K562 (cell line): Measurements from ENCODE around the gene FCGR3A. TPM values are rescaled to one million over a fixed set of nuclear protein-coding genes. Genes with fewer than 3 reads are reported as not detected.

Experiments
- CBFA2T3 ChIP-seq: fragments of 450-650 bp; IDR thresholded peaks from 2 replicates; pipeline ENCODE4 v1.6.1; 2017
- CHD4 ChIP-seq: fragments of 200-600 bp; sonication (generic); IDR thresholded peaks from 3 replicates; pipeline ENCODE4 v1.6.1; 2012; ENCODE audit warnings: low read depth, mild to moderate bottlenecking, mixed read lengths, low read length, inconsistent platforms; ENCODE audit not compliant: insufficient read depth, insufficient replicate concordance, poor library complexity, severe bottlenecking
- CSDE1 ChIP-seq, 2 experiments: fragments of 450-650 bp; IDR thresholded peaks; 2 replicates each; pipeline ENCODE4 v1.6.1; 2016; ENCODE audit warnings: mild to moderate bottlenecking in 1 of 2
- DPF2 ChIP-seq: fragments of 450-650 bp; IDR thresholded peaks from 2 replicates; pipeline ENCODE4 v1.6.1; 2016
- FIP1L1 ChIP-seq: fragments of 200-400 bp; formaldehyde crosslinking; IDR thresholded peaks from 2 replicates; pipeline ENCODE4 v1.6.1; 2018; ENCODE audit warnings: mild to moderate bottlenecking, low read depth, low read length; ENCODE audit not compliant: poor library complexity, severe bottlenecking
- HNRNPH1 ChIP-seq: fragments of 200-400 bp; formaldehyde crosslinking; optimal IDR thresholded peaks from 2 replicates; pipeline ENCODE3; 2017; ENCODE audit warnings: low read depth, mild to moderate bottlenecking, low read length, moderate library complexity
- KDM1A ChIP-seq, 2 experiments: fragments of 450-650 bp; IDR thresholded peaks; 2 replicates each; pipeline ENCODE4 v1.6.1; 2016; ENCODE audit warnings: mild to moderate bottlenecking in 2 of 2
- NCOA1 ChIP-seq: fragments of 450-650 bp; IDR thresholded peaks from 2 replicates; pipeline ENCODE4 v1.6.1; 2016; ENCODE audit warnings: low read depth
- NKRF ChIP-seq: fragments of 450-650 bp; IDR thresholded peaks from 2 replicates; pipeline ENCODE4 v1.6.1; 2016; ENCODE audit warnings: borderline replicate concordance
- NR2C1 ChIP-seq, 2 experiments: fragments of 450-650 bp; IDR thresholded peaks; 2 replicates each; pipeline ENCODE4 v1.6.1; 2017; ENCODE audit warnings: mild to moderate bottlenecking in 2 of 2, antibody characterized with exemption in 1 of 2, inconsistent platforms in 1 of 2, missing compliant biosample characterization in 1 of 2, missing genetic modification characterization in 1 of 2
- NRF1 ChIP-seq, 2 experiments: fragments of 450-650 bp; IDR thresholded peaks in 1 of 2; conservative IDR thresholded peaks in 1 of 2; 2 replicates each; pipeline ENCODE4 v1.6.1; 2014; ENCODE audit warnings: mild to moderate bottlenecking in 2 of 2
- RBBP5 ChIP-seq: fragments of 200-600 bp; sonication (generic); IDR thresholded peaks from 2 replicates; pipeline ENCODE4 v1.6.1; 2012; ENCODE audit warnings: borderline replicate concordance, mild to moderate bottlenecking, low read length, control low read depth, inconsistent platforms; ENCODE audit not compliant: insufficient read depth, poor library complexity, severe bottlenecking
- SIX5 ChIP-seq, 2 experiments: IDR thresholded peaks; 2 replicates each; pipeline ENCODE4 v1.6.1; 2011; ENCODE audit warnings: low read length in 2 of 2, borderline replicate concordance in 1 of 2, low read depth in 1 of 2, mild to moderate bottlenecking in 1 of 2, moderate library complexity in 1 of 2; ENCODE audit not compliant: insufficient read depth in 1 of 2
- TAF15 ChIP-seq: fragments of 200-400 bp; formaldehyde crosslinking; IDR thresholded peaks from 2 replicates; pipeline ENCODE4 v1.6.1; 2017; ENCODE audit warnings: mild to moderate bottlenecking, low read depth, low read length, moderate library complexity
- TBP ChIP-seq: optimal IDR thresholded peaks from 2 replicates; pipeline ENCODE3; 2011; ENCODE audit warnings: low read depth, low read length, improper control_type of control experiment
- TEAD1 ChIP-seq, 2 experiments: fragments of 450-650 bp in 1 of 2; sonication (generic) in 1 of 2; formaldehyde crosslinking; IDR thresholded peaks; 2 replicates each; pipeline versions ENCODE4 v1.4.0 to v1.8.0; 2020 to 2022; ENCODE audit warnings: mild to moderate bottlenecking in 2 of 2, missing genetic modification reagents in 1 of 2
- ZBED1 ChIP-seq: IDR thresholded peaks from 2 replicates; pipeline ENCODE4 v1.6.1; 2014
- ZFP36 ChIP-seq: fragments of 150-350 bp; IDR thresholded peaks from 2 replicates; pipeline ENCODE4 v1.6.1; 2018; ENCODE audit warnings: low read length, low read depth; ENCODE audit not compliant: partially characterized antibody
- ZFPM2 ChIP-seq: fragments of 250-450 bp; sonication (Bioruptor Pico); IDR thresholded peaks from 2 replicates; pipeline ENCODE4 v1.5.1; 2022; ENCODE audit warnings: mild to moderate bottlenecking
- ZNF143 ChIP-seq: sonication (generic); formaldehyde crosslinking; IDR thresholded peaks from 2 replicates; pipeline ENCODE4 v1.9.0; 2022; ENCODE audit warnings: mild to moderate bottlenecking, missing genetic modification reagents
- polyA plus RNA-seq, 8 experiments: library from polyadenylated mRNA; depleted of rRNA in 4 of 8; stranded (reverse) in 5 of 8; unstranded in 3 of 8; fragments of >200 nt; fragmentation: Nextera tagmentation in 2 of 8; fragmentation: Illumina TruSeq in 1 of 8; extraction: Ambion mirVana in 2 of 8; extraction: Trizol in 1 of 8; gene quantifications; 2 replicates each; pipeline versions ENCODE4 v1.2.1 to v1.2.3, GENCODE V29; 2011 to 2014; ENCODE audit warnings: inconsistent platforms in 1 of 8, missing spikeins in 1 of 8
- total RNA-seq, 7 experiments: library from RNA; depleted of rRNA in 6 of 7; stranded (reverse); fragments of >200 nt in 6 of 7; fragmentation: Illumina TruSeq in 2 of 7; extraction: Trizol in 2 of 7; gene quantifications; 2 replicates each; pipeline versions ENCODE4 v1.2.1 to v1.2.3, GENCODE V29; 2011 to 2021; ENCODE audit warnings: low replicate concordance in 1 of 7
- TF ChIP-seq, protein P1 (sequence below): fragments of 450-650 bp; IDR thresholded peaks from 2 replicates; pipeline ENCODE4 v1.6.1; 2016; ENCODE audit warnings: low read depth, mild to moderate bottlenecking, moderate library complexity
- TF ChIP-seq, protein P2 (sequence below): sonication (generic); formaldehyde crosslinking; IDR thresholded peaks from 2 replicates; pipeline ENCODE4 v1.8.0; 2022; ENCODE audit warnings: missing genetic modification reagents, mild to moderate bottlenecking, moderate library complexity, borderline replicate concordance
- TF ChIP-seq, protein P3 (sequence below): sonication (generic); IDR thresholded peaks from 2 replicates; pipeline ENCODE4 v1.6.1; 2016

FCGR3A gene
- total and polyA plus RNA-seq, 9 of the 15 experiments (the other 6 are each of a cell fraction or from before 2014, with no cell fraction given), result 0.04 to 0.29 (median 0.14) TPM; not detected in 3

DNA sequence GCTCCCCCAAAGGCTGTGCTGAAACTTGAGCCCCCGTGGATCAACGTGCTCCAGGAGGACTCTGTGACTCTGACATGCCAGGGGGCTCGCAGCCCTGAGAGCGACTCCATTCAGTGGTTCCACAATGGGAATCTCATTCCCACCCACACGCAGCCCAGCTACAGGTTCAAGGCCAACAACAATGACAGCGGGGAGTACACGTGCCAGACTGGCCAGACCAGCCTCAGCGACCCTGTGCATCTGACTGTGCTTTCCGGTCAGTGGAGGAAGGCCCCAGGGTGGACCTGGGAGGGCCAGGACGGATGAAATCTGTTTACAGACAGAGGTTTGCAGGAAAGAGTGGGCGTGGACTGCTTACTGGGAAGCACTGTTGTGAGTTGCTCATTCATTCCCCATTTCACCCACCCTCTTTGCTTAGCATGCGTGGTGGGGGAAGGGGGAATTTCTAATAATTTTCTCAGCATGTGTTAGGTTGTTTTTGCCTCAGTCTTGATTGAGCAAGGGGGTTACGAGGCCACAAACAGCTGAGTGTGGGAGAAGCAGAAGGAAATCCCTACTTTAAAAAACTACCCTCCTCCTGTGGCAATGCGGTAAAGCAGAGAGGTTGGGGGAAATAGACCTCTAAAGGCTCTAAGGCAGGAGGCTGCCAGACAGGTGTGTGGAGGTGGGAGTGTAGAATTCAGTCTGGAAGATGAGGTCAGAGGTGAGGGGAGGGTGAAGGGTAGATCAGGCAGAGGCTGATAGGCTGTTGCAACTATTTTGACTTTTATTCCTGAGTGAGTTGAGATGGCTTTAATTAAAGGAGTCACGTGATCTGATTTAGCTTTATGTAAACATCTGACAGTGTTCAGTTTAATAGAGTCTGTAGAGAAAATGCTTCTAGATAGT, 43.0 kb downstream of the FCGR3A start (continued):
- peak; percentile 65 to 73 for TF ChIP-seq KDM1A (IDR thresholded peaks at IDR 0.05)
- TF ChIP-seq NR2C1 (IDR thresholded peaks at IDR 0.05), result peak; percentile 51
- TF ChIP-seq NR2C1 (tag; IDR thresholded peaks at IDR 0.05), result no peak
- TF ChIP-seq ZBED1, result no peak
- 0 out of 4 replicates have a peak, but pooled peaks of 1 of the 2 experiments have one; percentile 33 for TF ChIP-seq TEAD1 (CRISPR knock-in tag; IDR thresholded peaks at IDR 0.05)
- peak; percentile 58; the same call in 1 of the 2 replicates for TF ChIP-seq DPF2
- TF ChIP-seq NRF1 (conservative IDR thresholded peaks at IDR 0.05 in 1 of 2, IDR thresholded peaks at IDR 0.05 in 1 of 2), result peak in 1 of 2 experiments; percentile 36; a peak in 1 of 4 replicates
- no peak for TF ChIP-seq CHD4
- TF ChIP-seq ZFP36, result no peak
- no peak for TF ChIP-seq FIP1L1
- TF ChIP-seq TBP, result no peak
- TF ChIP-seq ZFPM2 (CRISPR knock-in tag), result no peak
- TF ChIP-seq TAF15, result no peak
- TF ChIP-seq CBFA2T3, result peak; percentile 12; the same call in 1 of the 2 replicates
- TF ChIP-seq, protein P1, sequence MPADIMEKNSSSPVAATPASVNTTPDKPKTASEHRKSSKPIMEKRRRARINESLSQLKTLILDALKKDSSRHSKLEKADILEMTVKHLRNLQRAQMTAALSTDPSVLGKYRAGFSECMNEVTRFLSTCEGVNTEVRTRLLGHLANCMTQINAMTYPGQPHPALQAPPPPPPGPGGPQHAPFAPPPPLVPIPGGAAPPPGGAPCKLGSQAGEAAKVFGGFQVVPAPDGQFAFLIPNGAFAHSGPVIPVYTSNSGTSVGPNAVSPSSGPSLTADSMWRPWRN, result no peak
- TF ChIP-seq, protein P2, sequence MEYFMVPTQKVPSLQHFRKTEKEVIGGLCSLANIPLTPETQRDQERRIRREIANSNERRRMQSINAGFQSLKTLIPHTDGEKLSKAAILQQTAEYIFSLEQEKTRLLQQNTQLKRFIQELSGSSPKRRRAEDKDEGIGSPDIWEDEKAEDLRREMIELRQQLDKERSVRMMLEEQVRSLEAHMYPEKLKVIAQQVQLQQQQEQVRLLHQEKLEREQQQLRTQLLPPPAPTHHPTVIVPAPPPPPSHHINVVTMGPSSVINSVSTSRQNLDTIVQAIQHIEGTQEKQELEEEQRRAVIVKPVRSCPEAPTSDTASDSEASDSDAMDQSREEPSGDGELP (CRISPR knock-in tag), result peak; percentile 52; the same call in 1 of the 2 replicates
- no peak for TF ChIP-seq ZNF143 (CRISPR knock-in tag)
- TF ChIP-seq NCOA1, result no peak
- TF ChIP-seq NKRF, result peak; percentile 77; the same call in 1 of the 2 replicates
- TF ChIP-seq, protein P3, sequence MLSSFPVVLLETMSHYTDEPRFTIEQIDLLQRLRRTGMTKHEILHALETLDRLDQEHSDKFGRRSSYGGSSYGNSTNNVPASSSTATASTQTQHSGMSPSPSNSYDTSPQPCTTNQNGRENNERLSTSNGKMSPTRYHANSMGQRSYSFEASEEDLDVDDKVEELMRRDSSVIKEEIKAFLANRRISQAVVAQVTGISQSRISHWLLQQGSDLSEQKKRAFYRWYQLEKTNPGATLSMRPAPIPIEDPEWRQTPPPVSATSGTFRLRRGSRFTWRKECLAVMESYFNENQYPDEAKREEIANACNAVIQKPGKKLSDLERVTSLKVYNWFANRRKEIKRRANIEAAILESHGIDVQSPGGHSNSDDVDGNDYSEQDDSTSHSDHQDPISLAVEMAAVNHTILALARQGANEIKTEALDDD, result no peak
- no peak for TF ChIP-seq SIX5 (IDR thresholded peaks at IDR 0.05; ENCODE audit: borderline replicate concordance in 1 of 2, insufficient read depth in 1 of 2, low read depth in 1 of 2, low read length in 2 of 2)
- TF ChIP-seq CSDE1 (IDR thresholded peaks at IDR 0.05), result no peak
- no peak for TF ChIP-seq RBBP5
- TF ChIP-seq HNRNPH1, result no peak
